Measurements from ENCODE around the gene ADSS1.

ADSS1 gene

GRCh38 chr14:104721505-104722431, 2.3 kb upstream of the ADSS1 start:
- Histone ChIP-seq H3K4me2 (ENCODE audit: low read length) (no peak overlapping the region), H2AFZ (ENCODE audit: low read length) (no peak overlapping the region), H3F3A (ENCODE audit: insufficient read depth, low read length) (no peaks in the 10 kb centered on the region), H3K36me3 (ENCODE audit: insufficient read depth, low read length) (no peaks in the 10 kb centered on the region), H3K4me3 (ENCODE audit: low read depth, low read length, poor library complexity, severe bottlenecking) (no peak overlapping the region), H3K9ac (ENCODE audit: low read length) (no peak overlapping the region), H3K9me2 (ENCODE audit: low read depth, low read length) (no peaks in the 10 kb centered on the region), H3K27ac (ENCODE audit: low read depth, low read length, poor library complexity, severe bottlenecking) (no peak overlapping the region), H3K79me2 (ENCODE audit: insufficient read depth, low read length) (no peaks in the 10 kb centered on the region), H3K4me1 (ENCODE audit: insufficient read depth, low read length, severe bottlenecking) (peaks cover 18% of the 10 kb centered on the region), H3K9me3 (ENCODE audit: low read length) (no peaks in the 10 kb centered on the region), H3K27me3 (ENCODE audit: insufficient read depth, low read length) (peaks cover 8% of the 10 kb centered on the region; the same call in 1 of the 2 replicates), H4K20me1 (ENCODE audit: insufficient read depth, low read length) (no peaks in the 10 kb centered on the region)
- TF ChIP-seq, protein P1, sequence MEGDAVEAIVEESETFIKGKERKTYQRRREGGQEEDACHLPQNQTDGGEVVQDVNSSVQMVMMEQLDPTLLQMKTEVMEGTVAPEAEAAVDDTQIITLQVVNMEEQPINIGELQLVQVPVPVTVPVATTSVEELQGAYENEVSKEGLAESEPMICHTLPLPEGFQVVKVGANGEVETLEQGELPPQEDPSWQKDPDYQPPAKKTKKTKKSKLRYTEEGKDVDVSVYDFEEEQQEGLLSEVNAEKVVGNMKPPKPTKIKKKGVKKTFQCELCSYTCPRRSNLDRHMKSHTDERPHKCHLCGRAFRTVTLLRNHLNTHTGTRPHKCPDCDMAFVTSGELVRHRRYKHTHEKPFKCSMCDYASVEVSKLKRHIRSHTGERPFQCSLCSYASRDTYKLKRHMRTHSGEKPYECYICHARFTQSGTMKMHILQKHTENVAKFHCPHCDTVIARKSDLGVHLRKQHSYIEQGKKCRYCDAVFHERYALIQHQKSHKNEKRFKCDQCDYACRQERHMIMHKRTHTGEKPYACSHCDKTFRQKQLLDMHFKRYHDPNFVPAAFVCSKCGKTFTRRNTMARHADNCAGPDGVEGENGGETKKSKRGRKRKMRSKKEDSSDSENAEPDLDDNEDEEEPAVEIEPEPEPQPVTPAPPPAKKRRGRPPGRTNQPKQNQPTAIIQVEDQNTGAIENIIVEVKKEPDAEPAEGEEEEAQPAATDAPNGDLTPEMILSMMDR (IDR thresholded peaks at IDR 0.05; ENCODE audit: low read length), result no peak
- TF ChIP-seq EZH2 (IDR thresholded peaks at IDR 0.05; ENCODE audit: borderline replicate concordance, low read length), result no peak

GRCh38 chr14:104722938-104723650, 935 bp upstream of the ADSS1 start:
- Histone ChIP-seq H3K9me3 (ENCODE audit: low read length) (no peaks in the 10 kb centered on the region), H3K4me3 (ENCODE audit: low read depth, low read length, poor library complexity, severe bottlenecking) (peak overlapping the region; percentile 75), H3K9ac (ENCODE audit: low read length) (no peak overlapping the region), H3K27me3 (ENCODE audit: insufficient read depth, low read length) (0 out of 2 replicates have a peak, but pooled peaks cover 8% of the 10 kb centered on the region), H3F3A (ENCODE audit: insufficient read depth, low read length) (no peaks in the 10 kb centered on the region), H3K4me1 (ENCODE audit: insufficient read depth, low read length, severe bottlenecking) (peaks cover 10% of the 10 kb centered on the region), H3K27ac (ENCODE audit: low read depth, low read length, poor library complexity, severe bottlenecking) (no peak overlapping the region), H3K79me2 (ENCODE audit: insufficient read depth, low read length) (no peaks in the 10 kb centered on the region), H4K20me1 (ENCODE audit: insufficient read depth, low read length) (no peaks in the 10 kb centered on the region), H3K36me3 (ENCODE audit: insufficient read depth, low read length) (no peaks in the 10 kb centered on the region), H2AFZ (ENCODE audit: low read length) (no peak overlapping the region), H3K4me2 (ENCODE audit: low read length) (peak overlapping the region; percentile 87), H3K9me2 (ENCODE audit: low read depth, low read length) (no peaks in the 10 kb centered on the region)
- TF ChIP-seq, protein P1 (IDR thresholded peaks at IDR 0.05; ENCODE audit: low read length), result no peak
- no peak for TF ChIP-seq EZH2 (IDR thresholded peaks at IDR 0.05; ENCODE audit: borderline replicate concordance, low read length)

GRCh38 chr14:104724407-104724980, 465 bp downstream of the ADSS1 start:
- H3K9me2 ChIP-seq (ENCODE audit: low read depth, low read length), result no peaks in the 10 kb centered on the region
- no peaks in the 10 kb centered on the region for H3K36me3 ChIP-seq (ENCODE audit: insufficient read depth, low read length)
- no peaks in the 10 kb centered on the region for H3F3A ChIP-seq (ENCODE audit: insufficient read depth, low read length)
- H4K20me1 ChIP-seq (ENCODE audit: insufficient read depth, low read length), result no peaks in the 10 kb centered on the region
- H3K4me3 ChIP-seq (ENCODE audit: low read depth, low read length, poor library complexity, severe bottlenecking), result peak overlapping the region; percentile 75
- no peak overlapping the region for H3K27ac ChIP-seq (ENCODE audit: low read depth, low read length, poor library complexity, severe bottlenecking)
- TF ChIP-seq EZH2 (IDR thresholded peaks at IDR 0.05; ENCODE audit: borderline replicate concordance, low read length), result no peak
- TF ChIP-seq, protein P1 (IDR thresholded peaks at IDR 0.05; ENCODE audit: low read length), result no peak
- no peaks in the 10 kb centered on the region for H3K79me2 ChIP-seq (ENCODE audit: insufficient read depth, low read length)
- H3K9ac ChIP-seq (ENCODE audit: low read length), result peak overlapping the region; percentile 70
- H3K4me2 ChIP-seq (ENCODE audit: low read length), result peak overlapping the region; percentile 87
- no peaks in the 10 kb centered on the region for H3K9me3 ChIP-seq (ENCODE audit: low read length)
- 0 out of 2 replicates have a peak, but pooled peaks cover 8% of the 10 kb centered on the region for H3K27me3 ChIP-seq (ENCODE audit: insufficient read depth, low read length)
- no peak overlapping the region for H2AFZ ChIP-seq (ENCODE audit: low read length)
- H3K4me1 ChIP-seq (ENCODE audit: insufficient read depth, low read length, severe bottlenecking), result peaks cover 7% of the 10 kb centered on the region
